HG03520 (cell line): ENCODE results near the gene TNFSF9.
"Not testable (repeated sequence)": the region's sequence is repeated elsewhere in the genome, so short reads cannot be mapped to it uniquely, and the experiment has no call there.

Source experiments
- ATAC-seq: cut with Tn5 transposase; IDR thresholded peaks from one replicate; pipeline ENCODE4 v1.9.1; 2021; ENCODE audit warnings: mild to moderate bottlenecking, moderate library complexity; ENCODE audit not compliant: unreplicated experiment

The TNFSF9 gene

DNA sequence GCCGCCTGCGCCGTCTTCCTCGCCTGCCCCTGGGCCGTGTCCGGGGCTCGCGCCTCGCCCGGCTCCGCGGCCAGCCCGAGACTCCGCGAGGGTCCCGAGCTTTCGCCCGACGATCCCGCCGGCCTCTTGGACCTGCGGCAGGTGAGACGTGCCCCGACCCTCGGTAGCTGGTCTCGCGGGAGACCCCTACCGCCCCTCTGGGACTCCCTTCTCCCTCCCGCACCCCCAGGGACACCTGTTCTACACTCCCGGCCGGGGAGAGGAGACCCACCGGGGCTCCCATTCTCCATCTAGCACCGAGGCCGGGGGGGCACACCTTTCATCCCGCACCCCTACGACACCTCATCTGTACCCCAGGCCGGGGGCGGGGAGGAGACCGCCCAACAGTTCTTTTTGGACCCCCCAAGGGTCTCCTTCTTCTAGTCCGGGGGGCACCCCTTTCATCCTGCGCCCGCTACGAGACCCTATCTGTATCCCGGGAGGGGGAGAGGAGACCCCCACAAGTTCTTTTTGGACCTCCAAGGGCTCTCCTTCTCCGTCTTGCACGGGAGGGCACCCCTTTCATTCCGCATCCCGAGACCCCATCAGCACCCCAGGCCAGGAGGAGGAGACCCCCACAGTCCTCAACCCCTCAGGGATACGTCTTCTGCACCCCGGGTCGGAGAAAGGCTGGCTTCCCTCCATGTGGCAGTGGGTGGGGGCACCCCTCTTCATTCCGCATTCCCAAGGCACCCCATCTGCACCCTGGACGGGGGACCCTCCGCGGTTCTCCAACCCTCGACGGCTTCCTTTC is 533 bp downstream of the TNFSF9 start:
- ATAC-seq, result no peak

DNA sequence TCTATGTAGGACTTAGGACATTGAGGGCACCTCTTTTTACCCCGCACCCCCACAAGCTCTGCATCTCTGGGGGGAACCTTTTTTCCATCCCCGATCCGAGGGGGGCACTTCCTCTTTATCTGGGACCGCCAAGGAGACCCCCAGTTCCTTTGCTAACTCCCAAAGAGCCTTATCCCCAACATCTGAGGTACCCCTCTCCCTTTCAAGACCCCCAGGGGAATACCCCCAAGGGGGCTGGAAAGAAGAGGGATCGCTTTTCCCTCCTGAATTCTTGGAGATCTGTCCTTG is 1.1 kb downstream of the TNFSF9 start:
- ATAC-seq, result no peak

DNA sequence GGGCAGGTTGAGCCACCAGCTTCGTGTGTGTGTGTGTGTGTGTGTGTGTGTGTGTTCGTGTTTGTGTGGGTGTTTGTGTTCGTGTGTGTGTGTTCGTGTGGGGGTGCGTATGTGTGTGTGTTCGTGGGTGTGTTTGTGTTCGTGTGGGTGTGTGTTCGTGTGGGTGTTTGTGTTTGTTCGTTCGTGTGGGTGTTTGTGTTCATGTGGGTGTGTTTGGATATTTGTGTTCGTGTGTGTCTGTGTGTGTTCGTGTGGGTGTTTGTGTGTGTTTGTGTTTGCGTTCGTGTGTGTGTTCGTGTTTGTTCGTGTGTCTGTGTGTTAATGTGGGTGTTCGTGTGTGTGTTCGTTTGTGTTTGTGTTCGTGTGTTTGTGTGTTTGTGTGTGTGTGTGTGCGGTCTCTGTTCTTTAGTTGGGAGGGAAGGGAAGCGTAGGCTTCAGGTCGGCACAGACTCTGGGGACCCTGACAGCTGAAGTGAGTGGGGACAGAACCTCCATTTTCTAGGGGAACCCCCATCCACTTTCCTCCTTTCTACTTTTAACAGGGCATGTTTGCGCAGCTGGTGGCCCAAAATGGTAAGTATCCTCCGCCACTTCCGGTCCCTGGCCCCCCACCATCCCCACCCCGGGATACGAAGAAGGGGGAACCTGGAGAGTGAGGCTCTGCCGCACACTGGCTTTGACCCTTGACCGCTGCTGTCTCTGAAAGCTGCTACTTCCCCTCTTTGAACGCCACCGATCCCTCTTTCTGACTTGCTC is 1.6 kb downstream of the TNFSF9 start:
- no peak for ATAC-seq

DNA sequence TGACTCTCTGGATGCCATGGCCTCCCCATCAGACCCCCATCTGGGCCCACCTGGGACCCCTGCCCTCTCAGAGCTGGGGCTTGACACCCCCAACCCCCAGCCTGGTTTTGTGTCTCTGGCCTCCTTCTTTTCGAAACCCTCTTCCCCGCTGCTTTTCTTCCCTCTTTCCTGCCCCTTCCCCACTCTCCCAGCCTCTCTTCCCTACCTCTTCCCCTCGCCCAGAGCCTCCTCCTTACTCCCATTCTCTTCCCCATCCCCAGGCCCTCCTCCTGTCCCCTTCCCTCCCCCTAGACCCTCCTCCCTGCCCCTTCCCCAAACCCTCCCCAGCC is 2.1 kb downstream of the TNFSF9 start:
- no peak for ATAC-seq

DNA sequence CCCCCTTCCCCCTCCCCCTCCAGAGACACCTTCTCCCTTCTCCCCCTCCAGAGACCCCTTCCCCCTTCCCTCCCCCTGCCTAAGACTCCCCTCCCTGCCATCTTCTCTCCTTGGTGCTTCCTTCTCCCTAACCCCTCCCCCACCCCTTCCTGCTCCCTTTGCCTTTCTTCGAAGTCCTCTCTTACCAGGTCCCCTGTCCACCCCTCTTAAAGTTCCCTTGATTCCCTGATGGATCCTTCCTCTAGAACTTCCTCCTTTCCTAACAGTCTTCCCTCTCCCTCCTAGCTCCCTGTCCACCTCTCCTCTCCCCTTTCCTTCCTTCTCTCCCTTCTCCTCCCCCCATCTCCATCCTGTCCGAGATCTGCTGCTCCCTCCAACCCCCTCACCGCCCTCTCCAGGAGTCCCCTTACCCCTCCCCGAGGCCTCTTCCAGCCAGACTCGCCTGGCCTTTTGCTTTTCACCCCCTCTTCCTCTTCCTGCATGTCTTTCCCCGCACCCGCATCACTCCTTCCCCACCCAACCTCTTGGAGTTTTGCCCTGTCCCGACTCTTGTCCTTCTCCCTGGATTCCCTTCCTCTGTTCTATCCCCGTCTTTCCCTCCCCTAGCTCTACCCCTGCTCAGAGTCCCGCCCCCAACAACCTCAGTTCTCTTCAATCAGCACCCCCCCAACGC is 3.1 kb downstream of the TNFSF9 start:
- ATAC-seq, result no peak

DNA sequence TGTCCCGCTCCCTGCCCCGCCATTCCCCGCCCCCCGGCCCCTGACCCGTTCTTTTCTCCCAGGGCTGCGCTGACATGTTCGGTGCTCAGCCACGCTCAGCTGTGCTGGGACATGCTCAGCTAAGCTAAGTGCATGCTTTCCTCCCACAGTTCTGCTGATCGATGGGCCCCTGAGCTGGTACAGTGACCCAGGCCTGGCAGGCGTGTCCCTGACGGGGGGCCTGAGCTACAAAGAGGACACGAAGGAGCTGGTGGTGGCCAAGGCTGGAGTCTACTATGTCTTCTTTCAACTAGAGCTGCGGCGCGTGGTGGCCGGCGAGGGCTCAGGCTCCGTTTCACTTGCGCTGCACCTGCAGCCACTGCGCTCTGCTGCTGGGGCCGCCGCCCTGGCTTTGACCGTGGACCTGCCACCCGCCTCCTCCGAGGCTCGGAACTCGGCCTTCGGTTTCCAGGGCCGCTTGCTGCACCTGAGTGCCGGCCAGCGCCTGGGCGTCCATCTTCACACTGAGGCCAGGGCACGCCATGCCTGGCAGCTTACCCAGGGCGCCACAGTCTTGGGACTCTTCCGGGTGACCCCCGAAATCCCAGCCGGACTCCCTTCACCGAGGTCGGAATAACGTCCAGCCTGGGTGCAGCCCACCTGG is 3.7 kb downstream of the TNFSF9 start:
- ATAC-seq, result no peak

DNA sequence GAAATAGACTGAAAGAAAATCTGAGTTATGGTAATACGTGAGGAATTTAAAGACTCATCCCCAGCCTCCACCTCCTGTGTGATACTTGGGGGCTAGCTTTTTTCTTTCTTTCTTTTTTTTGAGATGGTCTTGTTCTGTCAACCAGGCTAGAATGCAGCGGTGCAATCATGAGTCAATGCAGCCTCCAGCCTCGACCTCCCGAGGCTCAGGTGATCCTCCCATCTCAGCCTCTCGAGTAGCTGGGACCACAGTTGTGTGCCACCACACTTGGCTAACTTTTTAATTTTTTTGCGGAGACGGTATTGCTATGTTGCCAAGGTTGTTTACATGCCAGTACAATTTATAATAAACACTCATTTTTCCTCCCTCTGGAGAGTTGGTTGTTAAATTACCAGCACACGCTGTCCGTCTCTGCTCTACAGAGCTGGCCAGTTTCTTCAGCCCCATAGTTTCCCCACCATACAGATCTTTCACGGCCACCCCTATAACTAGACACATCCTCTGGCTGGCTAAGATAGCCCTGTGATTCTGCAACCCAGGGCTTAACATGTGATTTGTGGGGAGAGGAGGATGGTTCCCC is 4.8 kb downstream of the TNFSF9 start:
- ATAC-seq, result no peak

DNA sequence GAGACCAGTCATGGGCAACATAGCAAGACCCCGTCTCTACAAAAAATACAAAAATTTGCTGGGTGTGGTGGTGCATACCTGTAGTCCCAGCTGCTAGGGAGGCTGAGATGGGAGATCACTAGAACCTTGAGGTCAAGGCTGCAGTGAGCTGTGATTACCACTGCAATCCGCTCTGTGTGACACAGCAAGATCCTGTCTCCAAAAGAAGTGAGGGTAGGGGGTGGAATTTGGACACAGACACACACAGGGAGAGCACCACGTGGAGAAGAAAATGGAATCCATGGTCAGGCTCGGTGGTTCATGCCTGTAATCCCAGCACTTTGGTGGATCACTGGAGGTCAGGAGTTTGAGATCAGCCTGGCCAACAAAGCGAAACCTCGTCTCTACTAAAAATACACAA is 8.7 kb downstream of the TNFSF9 start:
- no peak for ATAC-seq

DNA sequence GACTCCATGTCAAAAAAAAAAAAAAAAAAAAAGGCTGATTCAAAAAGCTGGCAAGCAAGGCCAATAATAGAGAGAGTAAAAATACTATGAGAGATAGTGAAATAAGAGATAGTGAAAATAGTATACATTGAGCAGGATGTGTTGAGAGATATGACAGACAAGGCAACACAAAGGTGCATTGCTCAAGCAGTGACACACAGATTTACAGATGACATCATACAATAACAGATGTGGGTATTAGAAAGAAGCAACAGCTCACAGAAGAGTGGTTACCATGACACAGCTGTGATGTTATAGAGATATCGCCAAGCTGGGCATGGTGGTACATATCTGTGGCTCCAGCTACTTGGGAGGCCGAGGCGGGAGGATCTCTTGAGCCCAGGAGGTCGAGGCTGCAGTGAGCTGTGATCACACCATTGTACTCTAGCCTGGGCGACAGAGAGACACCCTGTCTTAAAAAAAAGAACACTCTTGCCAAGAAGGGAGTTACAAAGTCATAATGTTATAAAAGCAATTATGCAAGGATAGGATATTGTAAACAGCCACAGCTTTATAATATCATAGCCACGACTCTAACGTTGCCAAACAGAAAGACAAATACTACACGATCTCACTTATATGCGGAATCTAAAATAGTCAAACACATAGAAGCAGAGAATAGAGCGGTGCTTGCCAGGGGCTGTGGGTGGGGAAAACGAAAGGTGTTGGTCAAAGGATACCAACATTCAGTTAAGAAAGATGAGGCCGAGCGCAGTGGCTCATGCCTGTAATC is 10.3 kb downstream of the TNFSF9 start:
- no peak for ATAC-seq

DNA sequence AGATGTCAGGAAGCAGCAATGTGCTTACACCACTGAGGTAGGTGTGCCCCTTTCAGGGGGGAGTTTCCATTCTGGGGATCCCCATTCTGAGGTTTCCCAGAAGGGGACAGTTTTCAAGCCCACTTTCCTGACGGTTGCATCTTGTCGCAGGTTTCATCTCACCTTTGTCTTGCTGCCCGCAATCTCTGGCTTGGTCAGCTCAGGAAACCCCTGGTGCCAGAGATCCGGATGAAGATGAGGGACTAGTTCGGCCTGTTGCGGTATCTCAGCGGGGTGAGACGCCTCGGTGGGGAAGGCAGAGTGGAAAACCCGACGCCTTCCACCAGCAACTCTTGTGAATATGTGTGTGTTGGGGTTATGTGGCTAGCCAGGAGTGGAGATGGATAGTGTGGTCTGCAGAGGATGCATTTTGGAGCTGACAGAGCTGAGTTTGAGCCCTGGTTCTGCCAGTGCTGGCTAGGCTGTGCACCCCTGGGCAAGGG is 13.1 kb downstream of the TNFSF9 start:
- no peak for ATAC-seq

DNA sequence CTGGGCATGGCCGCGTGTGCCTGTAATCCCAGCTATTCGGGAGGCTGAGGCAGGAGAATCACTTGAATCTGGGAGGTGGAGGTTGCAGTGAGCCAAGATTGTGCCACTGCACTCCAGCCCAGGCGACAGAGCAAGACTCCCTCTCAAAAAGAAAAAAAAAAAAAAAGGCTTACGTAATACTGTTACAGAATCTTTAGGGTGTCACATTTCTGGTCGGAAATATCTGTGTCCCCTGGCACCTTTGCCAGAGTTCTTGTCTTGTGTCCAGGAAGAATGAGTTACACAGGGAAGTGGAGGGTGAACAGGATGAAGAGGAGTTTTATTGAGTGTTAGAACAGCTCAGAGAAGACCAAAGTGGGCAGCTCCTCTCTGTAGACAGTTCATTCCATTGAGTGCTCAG is 19.9 kb downstream of the TNFSF9 start:
- not testable (repeated sequence) for ATAC-seq

DNA sequence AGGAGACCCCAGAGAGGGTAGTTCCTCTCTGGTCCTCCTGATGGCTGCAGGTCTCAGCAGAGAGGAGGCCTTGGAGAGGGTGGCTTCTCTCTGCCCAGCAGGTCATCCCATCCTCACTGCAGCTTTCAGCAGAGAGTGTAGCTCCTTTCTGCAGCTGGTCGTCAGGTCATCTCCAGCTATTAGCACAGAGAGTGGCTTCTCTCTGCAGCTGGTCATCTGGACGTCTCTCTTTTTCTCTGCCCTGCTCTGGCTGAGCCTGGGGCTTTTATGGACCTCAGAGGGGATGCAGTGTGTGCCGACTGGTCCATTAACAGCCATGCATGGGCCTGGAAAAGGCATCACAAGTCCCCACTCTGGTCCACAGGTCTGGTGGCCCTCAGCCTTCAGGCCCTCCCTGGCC is 20.3 kb downstream of the TNFSF9 start:
- ATAC-seq, result no peak

DNA sequence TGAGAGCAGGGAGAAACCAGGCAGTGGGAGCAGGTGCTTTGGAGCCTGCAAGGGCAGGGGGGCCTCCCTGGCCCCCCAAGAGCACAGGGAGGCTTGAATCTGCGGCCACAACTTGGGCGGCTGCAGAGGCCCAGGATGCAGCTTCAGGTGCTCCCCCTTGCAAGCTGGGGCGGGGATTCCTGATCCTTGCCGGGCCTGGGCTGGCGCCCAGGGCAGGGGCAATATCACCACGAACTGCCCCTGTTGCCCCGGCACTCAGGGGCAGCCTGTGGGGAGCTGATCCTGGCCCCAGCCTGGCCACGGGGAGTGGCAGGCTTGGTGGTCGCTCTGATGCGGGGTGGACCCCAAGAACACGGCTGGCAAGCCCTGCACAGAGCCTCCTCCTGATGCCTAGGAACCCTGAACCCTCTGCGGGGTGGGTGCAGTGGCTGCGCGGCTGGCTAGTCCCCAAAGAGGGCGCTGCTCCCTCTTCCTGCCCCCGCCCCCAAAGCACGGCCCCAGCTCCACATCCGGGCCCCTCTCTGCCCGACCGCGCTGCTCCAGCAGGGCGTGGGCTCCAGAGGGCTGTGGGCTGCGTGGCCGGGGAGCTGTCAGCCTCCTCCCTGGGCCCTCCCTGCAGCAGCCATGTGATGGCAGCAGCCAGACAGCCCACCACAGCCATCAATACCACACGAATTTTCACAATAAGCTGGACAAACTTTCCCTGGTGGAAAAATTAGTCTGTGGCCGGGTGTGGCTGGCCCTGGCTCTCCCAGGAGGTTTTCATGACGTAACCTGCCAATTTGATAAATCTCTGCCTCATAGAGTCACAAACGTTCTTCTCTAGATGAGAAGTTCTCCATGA is 21.0 kb downstream of the TNFSF9 start:
- ATAC-seq, result no peak

DNA sequence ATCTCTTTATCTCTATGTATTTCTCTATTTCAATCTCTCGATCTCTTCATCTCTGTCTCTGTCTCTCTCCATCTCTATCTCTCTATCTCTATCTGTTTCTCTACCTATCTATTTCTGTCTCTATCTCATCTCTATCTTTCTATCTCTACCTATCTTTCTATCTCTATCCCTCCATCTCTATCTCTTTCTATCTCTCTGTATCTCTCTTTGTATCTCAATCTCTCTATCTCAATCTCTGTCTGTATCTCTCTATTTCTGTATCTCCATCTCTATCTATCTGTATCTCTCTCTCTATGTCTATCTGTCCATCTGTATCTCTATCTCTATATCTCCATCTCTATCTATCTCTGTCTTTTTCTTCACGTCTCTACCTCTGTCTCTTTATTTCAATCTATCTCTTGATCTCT is 25.2 kb downstream of the TNFSF9 start:
- no peak for ATAC-seq

DNA sequence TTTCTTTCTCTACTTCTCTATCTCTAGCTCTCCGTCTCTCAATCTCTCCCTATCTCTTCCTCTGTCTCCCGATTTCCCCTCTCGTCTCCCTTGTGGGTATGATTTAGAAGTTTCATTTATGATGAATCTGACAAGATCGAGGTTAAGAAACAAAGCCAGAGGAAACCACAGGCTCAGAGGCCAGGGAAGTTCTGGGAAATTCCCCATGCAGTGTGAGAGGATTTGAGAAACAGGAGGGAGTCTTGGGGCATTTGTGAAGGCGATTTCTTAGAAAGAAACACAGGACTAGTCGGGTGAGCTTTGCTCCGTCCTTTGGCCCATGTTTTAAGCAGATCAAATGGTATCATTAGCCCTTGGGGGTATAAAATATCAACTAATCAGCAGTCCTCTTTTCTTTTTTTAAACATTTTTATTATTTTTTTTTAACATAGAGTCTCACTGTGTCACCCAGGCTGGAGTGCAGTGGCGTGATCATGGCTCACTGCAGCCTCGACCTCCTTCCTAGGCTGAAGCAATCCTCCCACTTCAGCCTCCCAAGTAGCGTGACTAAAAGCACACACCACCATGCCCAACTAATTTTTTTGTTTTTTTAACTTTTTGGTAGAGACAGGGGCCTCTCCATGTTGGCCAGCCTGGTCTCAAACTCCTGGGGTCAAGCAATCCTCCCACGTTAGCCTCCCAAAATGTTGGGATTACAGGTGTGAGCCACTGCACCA is 25.8 kb downstream of the TNFSF9 start:
- ATAC-seq, result no peak

DNA sequence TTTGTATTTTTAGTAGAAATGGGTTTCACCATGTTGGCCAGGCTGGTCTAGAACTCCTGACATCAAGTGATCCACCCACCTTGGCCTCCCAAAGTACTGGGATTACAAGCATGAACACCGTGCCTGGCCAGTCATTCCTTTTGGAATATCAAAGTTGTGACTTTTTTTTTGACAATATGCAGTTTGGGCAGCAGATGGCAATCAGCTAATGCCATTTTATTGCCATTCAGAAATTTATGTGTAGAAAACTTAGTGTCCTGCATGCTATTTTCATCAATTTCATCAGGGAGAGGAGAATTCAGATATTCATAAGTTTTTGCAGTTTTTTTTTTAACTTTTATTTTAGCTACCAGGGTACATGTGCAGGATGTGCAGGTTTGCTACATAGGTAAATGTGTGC is 31.6 kb downstream of the TNFSF9 start:
- not testable (repeated sequence) for ATAC-seq

DNA sequence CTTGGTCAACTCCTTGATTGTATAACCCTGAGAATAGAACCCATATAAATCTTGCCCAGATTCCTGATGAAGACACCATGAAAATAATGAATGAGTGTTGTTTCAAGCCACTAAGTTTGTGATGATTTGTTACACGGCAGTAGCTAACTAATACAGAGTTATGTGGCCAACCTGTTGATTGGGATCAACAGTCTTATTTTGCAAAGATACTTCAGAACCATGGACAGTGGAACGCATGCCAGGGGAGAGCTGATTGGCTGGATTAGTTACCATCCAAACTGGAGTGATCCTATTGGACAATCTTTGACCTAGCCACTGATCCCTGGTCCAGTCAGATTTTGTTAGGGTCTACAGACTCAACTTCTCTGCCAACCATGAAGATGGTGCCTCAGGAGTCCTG is 33.6 kb downstream of the TNFSF9 start:
- no peak for ATAC-seq

DNA sequence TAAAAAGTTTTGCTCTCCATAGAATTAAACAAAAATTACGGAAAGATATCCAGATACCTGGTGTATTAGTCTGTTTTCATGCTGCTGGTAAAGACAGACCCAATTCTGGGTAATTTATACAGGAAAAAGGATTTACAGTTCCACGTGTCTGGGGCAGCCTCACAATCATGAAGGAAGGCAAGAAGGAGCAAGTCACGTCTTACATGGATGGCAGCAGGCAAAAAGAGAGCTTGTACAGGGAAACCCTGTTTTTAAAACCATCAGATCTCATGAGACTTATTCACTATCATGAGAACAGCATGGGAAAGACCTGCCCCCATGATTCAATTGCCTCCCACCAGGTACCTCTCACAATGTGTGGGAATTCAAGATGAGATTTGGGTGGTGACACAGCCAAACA is 35.9 kb downstream of the TNFSF9 start:
- not testable (repeated sequence) for ATAC-seq

DNA sequence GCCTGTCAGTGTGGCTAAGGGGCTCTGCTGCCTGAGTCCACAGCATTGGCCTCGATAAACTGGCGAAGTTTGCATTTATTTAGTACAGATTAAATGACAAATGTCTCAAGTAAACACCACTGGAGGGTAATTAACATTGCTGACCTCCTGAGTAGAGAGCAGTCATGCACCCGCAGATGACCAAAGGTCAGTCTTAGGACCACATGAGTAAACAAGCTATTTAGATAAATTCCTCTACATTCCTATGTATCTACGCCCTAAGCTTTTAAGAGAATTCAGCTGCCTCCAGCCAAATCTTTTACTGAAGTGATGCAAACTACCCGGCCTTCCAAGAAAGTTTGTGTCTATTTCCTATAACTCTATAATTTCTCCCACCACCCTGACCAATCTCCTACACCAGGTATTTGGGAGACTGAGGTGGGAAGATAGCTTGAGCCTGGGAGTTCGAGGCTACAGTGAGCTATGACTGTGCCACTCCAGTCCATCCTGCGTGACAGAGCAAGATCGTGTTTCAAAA is 37.2 kb downstream of the TNFSF9 start:
- ATAC-seq, result no peak
